SJSA1 (cell line): Measurements from ENCODE around the gene ACAD8. TPM values are rescaled to one million over a fixed set of nuclear protein-coding genes. Genes with fewer than 3 reads are reported as not detected.
A peak's percentile ranks its signal among the peaks of the same experiment; 100 is the strongest.
"Not testable (repeated sequence)": the region's sequence is repeated elsewhere in the genome, so short reads cannot be mapped to it uniquely, and the experiment has no call there.

Experiments
- DNase-seq, 2 experiments: peaks; one replicate each; pipeline ENCODE4 v3.0.0-alpha.2; 2015 to 2020; ENCODE audit warnings: low spot score in 2 of 2, low read depth in 1 of 2
- H3K27ac ChIP-seq: fragments of 250-450 bp; sonication (Bioruptor Pico); 2 replicates; pipeline ENCODE4 v1.5.1; 2020; ENCODE audit warnings: mild to moderate bottlenecking, moderate library complexity
- H3K27me3 ChIP-seq: fragments of 250-450 bp; sonication (Bioruptor Pico); replicated peaks from 2 replicates; pipeline ENCODE4 v1.5.1; 2020; ENCODE audit warnings: mild to moderate bottlenecking, moderate library complexity
- H3K36me3 ChIP-seq: fragments of 250-450 bp; sonication (Bioruptor Pico); 2 replicates; pipeline ENCODE4 v1.5.1; 2020; ENCODE audit warnings: mild to moderate bottlenecking
- H3K4me1 ChIP-seq: fragments of 250-450 bp; sonication (Bioruptor Pico); replicated peaks from 2 replicates; pipeline ENCODE4 v1.6.1; 2021; ENCODE audit warnings: mild to moderate bottlenecking
- H3K4me3 ChIP-seq: fragments of 250-450 bp; sonication (Bioruptor Pico); 2 replicates; pipeline ENCODE4 v1.5.1; 2020; ENCODE audit warnings: mild to moderate bottlenecking
- H3K9me3 ChIP-seq: fragments of 250-450 bp; sonication (Bioruptor Pico); replicated peaks from 2 replicates; pipeline ENCODE4 v1.5.1; 2020; ENCODE audit warnings: mild to moderate bottlenecking
- total RNA-seq: library from RNA; depleted of rRNA; stranded (reverse); fragments of >200 nt; shearing (Covaris generic); gene quantifications from 2 replicates; pipeline ENCODE4 v1.2.3, GENCODE V29; 2014

Gene ACAD8
- total RNA-seq, 1 experiment from 2014 or later, result 7.9 TPM

DNA sequence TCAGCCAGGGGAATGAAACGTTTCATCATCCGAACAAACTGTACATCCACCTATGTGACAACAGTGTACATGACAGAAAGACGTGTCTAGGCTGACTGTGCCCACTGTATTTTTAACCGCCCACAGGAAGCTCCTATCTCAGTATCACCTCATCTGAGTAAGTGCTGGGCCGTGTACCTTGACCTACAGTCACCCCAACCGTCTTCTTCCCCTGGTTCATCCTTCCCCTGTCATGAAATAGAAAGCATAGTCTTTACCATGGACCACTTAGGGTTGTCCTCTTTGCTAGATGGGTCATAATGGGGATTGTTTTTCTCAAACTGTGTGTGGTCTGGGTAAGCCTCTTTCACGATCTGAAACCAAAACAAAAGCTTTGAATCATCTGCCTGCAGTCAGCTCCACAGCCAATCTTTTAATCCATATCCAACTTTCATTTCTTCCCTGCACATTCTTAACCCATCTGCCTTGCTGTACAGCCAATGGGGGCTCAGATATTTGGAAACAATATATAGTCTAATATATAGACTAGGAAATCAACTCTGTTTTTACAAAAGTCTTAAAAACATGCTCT, 4.4 kb upstream of the ACAD8 start:
- peaks cover 13% of the 10 kb centered on the region for H3K36me3 ChIP-seq
- H3K27me3 ChIP-seq, result no peaks in the 10 kb centered on the region
- H3K27ac ChIP-seq, result no peak overlapping the region
- H3K4me1 ChIP-seq, result peaks cover 9% of the 10 kb centered on the region; the same call in 1 of the 2 replicates
- no peak overlapping the region for H3K4me3 ChIP-seq
- no peaks in the 10 kb centered on the region for H3K9me3 ChIP-seq
- DNase-seq, result peak in 1 of 2 experiments; percentile 31

DNA sequence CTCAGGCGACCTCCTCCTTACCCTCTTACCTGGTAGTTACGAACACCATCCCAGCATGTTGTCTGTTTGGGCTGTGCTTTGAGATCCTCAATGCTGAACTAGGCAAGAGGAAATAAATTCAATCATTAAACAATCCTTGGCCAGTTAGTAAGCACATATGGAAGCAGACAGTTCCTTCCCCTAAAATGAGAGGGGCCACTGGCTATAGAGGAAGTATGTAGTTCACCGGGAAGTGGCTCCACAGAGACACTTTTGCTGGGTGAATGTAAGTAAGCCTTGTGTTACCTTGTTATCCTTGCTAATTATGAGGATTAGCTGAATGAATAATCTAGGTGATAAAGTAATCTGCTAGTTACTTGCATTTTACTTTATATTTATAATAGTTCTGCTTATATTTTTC, 3.1 kb upstream of the ACAD8 start:
- H3K4me3 ChIP-seq, result no peak overlapping the region
- H3K27me3 ChIP-seq, result no peaks in the 10 kb centered on the region
- no peak for DNase-seq
- peaks cover 13% of the 10 kb centered on the region for H3K36me3 ChIP-seq
- H3K27ac ChIP-seq, result no peak overlapping the region
- no peaks in the 10 kb centered on the region for H3K9me3 ChIP-seq
- H3K4me1 ChIP-seq, result peaks cover 9% of the 10 kb centered on the region; the same call in 1 of the 2 replicates

DNA sequence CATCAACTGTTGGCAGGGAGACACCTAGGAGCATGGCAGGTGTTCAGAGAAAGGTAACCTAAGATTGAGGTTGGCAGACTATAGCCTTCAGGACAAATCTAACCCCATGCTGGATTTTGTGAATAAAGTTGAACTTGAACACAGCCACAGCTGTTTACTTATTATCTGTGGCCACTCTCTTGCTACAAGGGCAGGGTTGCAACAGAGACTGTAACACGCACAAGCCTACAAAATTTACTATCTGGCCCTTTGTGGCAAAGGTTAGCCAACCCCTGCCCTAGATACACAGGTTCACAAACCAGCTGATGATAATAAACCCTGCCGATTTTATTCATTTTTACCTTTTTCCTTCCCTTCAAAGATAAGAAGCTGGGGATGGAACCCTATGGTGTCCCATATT, 2.7 kb upstream of the ACAD8 start:
- no peak for DNase-seq
- Histone ChIP-seq H3K36me3 (peaks cover 13% of the 10 kb centered on the region), H3K4me3 (no peak overlapping the region), H3K4me1 (peaks cover 9% of the 10 kb centered on the region; the same call in 1 of the 2 replicates), H3K27ac (no peak overlapping the region), H3K9me3 (no peaks in the 10 kb centered on the region), H3K27me3 (no peaks in the 10 kb centered on the region)

DNA sequence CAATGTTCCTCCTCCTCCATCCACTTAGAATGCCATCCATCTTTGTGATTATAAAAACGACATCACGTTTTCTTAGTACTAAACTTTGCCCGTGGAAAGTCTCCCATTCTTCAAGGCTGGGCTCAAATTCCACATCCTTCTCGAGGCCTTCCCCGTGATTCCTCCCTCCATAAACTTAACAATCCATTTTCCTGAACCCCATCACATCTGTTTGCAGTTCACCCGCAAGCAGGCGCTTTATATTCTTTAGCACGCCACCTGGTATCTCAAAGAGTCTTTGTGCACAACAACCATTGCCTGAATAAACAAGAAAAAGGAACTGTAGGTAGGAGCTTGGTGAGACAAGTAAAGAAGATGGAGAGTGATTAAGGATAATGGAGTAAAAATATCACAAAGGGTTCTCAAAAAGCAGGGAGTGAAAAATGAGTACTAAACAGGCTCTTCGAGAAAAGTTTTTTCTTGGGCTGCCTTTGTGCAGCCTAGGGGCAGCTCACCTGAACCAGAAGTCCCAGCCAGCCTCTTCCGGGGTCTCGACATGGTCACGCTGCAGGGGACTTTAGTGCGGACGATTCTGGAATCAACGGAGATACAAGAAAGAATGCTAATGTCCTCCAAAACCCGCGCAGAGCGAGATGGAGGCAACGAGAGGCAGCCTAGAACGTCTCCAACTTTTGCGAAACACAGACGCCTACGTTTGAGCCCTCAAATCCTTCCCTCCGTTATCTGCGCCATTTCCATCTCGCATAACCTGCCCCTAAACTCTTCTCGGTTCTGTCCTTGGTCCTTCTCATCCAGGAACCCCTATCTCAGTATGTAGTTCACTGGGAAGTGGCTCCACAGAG, 801 bp upstream of the ACAD8 start:
- Histone ChIP-seq H3K9me3 (no peaks in the 10 kb centered on the region), H3K27ac (no peak overlapping the region), H3K4me3 (peak overlapping the region; percentile 78), H3K36me3 (peaks cover 13% of the 10 kb centered on the region), H3K4me1 (peaks cover 9% of the 10 kb centered on the region; the same call in 1 of the 2 replicates), H3K27me3 (no peaks in the 10 kb centered on the region)
- DNase-seq, result no peak

DNA sequence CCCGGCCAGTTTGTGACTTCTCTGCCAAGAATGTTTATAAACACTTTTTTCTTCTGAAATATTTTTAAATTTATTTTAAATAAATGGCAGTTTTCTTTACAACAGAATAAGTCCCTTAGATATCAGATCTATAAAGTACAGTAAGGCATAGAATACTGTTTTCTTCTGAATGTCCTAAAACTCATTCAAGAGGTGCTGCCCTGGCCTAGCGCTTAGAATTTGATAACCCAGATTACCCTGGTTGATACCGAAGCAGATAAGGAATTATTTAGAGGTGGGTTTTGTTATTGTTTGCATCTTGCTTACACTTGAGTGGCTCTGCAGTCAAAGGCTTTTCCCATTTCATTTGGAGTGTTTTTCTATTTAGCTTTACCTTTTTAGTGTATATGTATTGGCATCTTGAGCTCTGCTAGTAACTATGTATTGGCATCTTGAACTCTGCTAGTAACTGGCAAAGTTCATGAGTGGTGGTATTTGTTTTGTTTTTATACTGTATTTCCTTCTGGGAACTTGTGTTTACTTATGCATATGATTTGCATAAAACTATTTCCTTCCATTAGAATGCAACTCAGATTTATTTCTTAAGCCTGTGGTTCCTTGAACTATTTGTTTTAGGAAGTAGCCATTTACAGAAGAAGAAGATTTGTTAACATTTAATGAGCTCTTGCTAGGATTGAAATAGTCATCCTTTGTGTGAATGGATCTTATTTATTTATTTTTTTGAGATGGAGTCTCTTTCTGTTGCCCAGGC, 1.2 kb downstream of the ACAD8 start:
- Histone ChIP-seq H3K9me3 (no peaks in the 10 kb centered on the region), H3K27ac (no peak overlapping the region), H3K36me3 (no peaks in the 10 kb centered on the region), H3K4me1 (no peaks in the 10 kb centered on the region; the same call in 1 of the 2 replicates), H3K4me3 (peak overlapping the region; percentile 78), H3K27me3 (no peaks in the 10 kb centered on the region)
- DNase-seq, result no peak

DNA sequence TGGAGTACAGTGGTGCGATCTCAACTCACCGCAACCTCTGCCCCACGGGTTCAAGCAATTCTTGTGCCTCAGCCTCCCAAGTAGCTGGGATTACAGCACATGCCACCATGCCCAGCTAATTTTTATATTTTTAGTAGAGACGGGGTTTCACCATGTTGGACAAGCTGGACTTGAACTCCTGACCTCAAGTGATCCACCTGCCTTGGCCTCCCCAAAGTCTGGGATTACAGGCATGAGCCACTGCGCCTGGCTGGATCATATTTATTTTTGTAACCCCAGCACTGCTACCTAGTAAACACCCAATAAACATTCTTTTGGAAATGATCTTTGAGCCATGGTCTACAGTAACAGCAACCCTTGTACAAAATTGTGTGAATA, 1.8 kb downstream of the ACAD8 start:
- DNase-seq, H3K9me3 ChIP-seq, H3K4me1 ChIP-seq, H3K36me3 ChIP-seq, H3K4me3 ChIP-seq, H3K27me3 ChIP-seq, H3K27ac ChIP-seq: not testable (repeated sequence)

DNA sequence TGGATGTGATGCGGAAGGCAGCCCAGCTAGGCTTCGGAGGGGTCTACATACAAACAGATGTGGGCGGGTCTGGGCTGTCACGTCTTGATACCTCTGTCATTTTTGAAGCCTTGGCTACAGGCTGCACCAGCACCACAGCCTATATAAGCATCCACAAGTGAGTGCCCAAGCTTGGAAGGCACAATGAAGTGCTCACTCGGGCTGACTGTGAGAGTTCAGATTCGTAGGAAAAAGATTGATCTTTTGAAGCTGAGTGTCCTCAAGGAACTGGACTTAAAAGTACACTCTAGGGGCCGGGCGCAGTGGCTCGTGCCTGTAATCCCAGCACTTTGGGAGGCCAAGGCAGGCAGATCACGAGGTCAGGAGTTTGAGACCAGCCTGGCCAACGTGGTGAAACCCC, 3.7 kb downstream of the ACAD8 start:
- Histone ChIP-seq H3K4me3 (no peak overlapping the region), H3K27me3 (no peaks in the 10 kb centered on the region), H3K36me3 (no peaks in the 10 kb centered on the region), H3K27ac (no peak overlapping the region), H3K9me3 (no peaks in the 10 kb centered on the region), H3K4me1 (no peaks in the 10 kb centered on the region; the same call in 1 of the 2 replicates)
- DNase-seq, result no peak

DNA sequence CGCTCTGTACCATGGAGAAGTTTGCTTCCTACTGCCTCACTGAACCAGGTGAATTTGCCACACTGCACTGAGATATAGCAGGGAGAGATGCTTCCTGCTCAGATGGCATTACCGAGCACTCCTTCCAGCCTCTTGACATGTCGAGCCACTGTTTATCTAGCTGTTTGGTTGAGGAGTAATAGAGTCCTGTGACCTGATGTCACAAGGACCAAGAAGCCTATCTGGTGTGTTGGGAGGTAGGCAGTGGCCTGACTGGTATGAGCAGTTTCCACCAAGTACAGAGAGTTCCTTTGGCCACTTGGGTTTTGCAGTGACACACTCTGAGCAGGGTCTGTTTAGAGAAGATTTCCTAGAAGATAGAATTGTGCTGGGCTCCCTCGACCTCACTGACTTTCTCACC, 5.2 kb downstream of the ACAD8 start:
- Histone ChIP-seq H3K9me3 (no peaks in the 10 kb centered on the region), H3K27ac (no peak overlapping the region), H3K4me1 (no peaks in the 10 kb centered on the region; the same call in 1 of the 2 replicates), H3K27me3 (no peaks in the 10 kb centered on the region), H3K36me3 (no peaks in the 10 kb centered on the region), H3K4me3 (no peak overlapping the region)
- no peak for DNase-seq

DNA sequence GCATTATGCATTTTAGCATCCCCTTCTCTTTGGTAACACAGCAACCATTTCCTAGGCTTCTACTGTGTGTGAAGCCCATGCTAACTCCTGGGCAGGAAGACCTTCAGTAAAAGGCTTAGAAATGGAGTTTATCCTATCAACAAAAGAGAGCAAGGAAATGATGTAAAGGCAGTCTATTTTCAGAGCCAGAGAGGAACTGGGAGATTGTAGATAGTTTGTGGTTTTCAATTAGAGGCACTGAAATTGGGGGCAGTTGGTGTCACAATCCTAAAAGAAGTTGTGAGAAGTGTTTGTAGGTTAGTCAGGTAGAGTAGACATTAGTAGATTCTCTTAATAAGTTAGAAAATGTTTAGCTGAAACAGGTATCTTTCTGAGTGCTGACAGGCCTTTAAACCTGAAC, 7.1 kb downstream of the ACAD8 start:
- no peak overlapping the region for H3K27ac ChIP-seq

DNA sequence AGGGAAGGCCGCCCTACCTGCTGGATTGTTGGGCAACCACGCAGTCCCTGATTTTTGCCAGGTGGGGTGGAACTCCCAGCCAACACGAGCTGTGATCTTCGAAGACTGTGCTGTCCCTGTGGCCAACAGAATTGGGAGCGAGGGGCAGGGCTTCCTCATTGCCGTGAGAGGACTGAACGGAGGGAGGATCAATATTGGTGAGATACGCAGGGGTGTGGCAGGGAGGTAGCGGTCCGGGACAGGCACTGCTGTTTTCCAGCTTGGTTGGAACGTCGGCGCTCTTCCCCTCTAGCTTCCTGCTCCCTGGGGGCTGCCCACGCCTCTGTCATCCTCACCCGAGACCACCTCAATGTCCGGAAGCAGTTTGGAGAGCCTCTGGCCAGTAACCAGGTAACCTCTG, 7.6 kb downstream of the ACAD8 start:
- H3K9me3 ChIP-seq, result no peaks in the 10 kb centered on the region
- no peak for DNase-seq
- H3K27ac ChIP-seq, result no peak overlapping the region
- H3K4me3 ChIP-seq, result no peak overlapping the region
- H3K36me3 ChIP-seq, result no peaks in the 10 kb centered on the region
- H3K27me3 ChIP-seq, result no peaks in the 10 kb centered on the region
- peaks cover 3% of the 10 kb centered on the region for H3K4me1 ChIP-seq

More for the DNA sequence above, 7.1 kb downstream of the ACAD8 start:
- Histone ChIP-seq H3K9me3 (no peaks in the 10 kb centered on the region), H3K4me3 (no peak overlapping the region), H3K4me1 (no peaks in the 10 kb centered on the region), H3K27me3 (no peaks in the 10 kb centered on the region), H3K36me3 (no peaks in the 10 kb centered on the region)
- DNase-seq, result no peak

DNA sequence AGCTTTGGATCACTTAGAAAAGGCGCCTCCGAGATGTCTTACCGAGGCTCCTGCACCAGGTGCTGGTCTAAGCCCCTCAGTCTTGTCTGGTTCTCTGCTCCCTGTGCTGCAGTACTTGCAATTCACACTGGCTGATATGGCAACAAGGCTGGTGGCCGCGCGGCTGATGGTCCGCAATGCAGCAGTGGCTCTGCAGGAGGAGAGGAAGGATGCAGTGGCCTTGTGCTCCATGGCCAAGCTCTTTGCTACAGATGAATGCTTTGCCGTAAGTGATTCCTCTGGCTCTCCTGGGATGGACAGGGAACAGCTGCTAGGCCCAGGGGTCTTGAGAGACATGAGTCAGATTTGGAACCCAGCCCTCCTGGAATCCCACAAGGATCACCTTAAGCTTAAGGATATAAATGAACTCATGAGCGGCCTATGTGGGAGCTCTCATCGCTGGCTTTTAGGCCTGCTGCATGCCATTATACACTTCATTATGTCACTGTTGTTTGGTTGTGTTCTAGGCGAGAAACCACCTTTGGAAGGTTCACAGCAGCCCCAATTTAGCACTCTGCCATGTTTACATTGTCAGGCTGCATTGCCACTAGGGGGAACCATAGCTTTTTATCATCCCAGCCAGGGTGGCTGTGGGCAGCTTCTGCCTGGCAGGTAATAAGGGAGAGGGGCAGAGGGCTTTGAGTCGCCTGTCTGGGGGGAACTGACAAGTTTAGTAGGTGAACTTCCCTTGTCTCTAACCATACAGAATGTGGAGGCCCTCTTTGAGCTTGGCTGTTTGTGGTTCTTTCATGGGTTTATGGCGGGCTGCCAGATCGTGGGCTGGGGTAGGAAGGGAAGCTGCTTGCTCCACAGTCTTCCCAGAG, 8.5 kb downstream of the ACAD8 start:
- no peak for DNase-seq
- Histone ChIP-seq H3K27ac (no peak overlapping the region), H3K4me3 (no peak overlapping the region), H3K9me3 (no peaks in the 10 kb centered on the region), H3K27me3 (no peaks in the 10 kb centered on the region), H3K36me3 (no peaks in the 10 kb centered on the region), H3K4me1 (peaks cover 11% of the 10 kb centered on the region)

DNA sequence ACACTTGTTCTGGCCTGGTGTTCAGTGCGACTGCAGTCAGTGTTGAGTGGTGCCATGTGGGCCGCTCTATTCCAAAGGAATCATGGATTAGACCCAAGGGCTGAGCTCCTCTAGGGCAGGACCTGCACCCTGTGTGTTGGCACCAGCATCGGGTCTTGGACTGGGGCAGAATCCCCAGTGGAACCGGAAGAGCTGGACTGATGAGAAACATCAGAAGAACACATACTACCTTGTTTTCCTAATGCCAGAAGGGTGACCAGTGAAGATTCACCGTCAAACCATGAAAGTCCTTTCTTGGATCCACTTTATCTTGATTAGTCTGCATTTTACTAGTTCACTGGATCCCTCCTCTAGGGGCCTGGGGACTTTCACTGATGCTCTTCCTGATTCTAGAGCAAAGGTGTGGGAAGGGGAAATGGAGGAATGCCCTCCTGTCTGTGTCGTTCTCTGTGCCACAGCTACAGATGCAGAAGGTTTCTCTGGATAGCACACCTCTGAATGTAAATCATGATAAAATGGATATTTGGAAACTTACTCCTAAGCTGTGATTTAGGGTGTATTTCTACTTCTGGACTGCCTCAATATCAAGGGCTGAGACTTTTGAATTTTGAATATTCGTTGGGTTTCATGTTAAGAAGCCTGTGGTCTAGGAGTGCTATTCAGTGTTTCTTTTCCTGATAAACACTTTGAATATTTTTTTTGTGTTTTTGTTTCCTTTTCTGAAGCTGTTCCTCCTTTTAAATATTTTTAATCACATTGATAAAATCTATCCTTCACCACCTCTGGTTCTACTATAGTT, 11.8 kb downstream of the ACAD8 start:
- H3K4me1 ChIP-seq, result peaks cover 18% of the 10 kb centered on the region
- no peaks in the 10 kb centered on the region for H3K36me3 ChIP-seq
- H3K4me3 ChIP-seq, result no peak overlapping the region
- no peak for DNase-seq
- no peaks in the 10 kb centered on the region for H3K27me3 ChIP-seq
- no peaks in the 10 kb centered on the region for H3K9me3 ChIP-seq
- no peak overlapping the region for H3K27ac ChIP-seq

DNA sequence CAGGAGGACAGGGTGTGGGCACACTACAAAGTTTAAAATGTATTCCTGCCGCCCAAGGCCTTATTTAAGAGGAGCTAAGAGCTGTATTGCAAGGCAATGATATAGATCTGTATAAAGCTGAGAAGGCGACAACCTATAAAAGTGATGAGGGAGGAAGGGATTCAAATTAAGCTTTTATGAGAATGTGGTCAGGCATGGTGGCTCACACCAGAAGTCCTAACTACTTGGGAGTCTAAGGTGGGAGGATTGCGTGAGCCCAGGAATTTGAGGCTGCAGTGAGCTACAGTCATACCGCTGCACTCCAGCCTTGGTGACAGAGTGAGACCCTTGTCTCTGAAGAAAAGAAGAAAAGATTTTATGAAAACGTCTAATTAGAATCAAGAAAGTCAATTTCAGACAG, 13.1 kb downstream of the ACAD8 start:
- H3K36me3 ChIP-seq, result no peaks in the 10 kb centered on the region
- H3K27ac ChIP-seq, result peak overlapping the region; percentile 72

More for the DNA sequence above, 13.1 kb downstream of the ACAD8 start:
- no peaks in the 10 kb centered on the region for H3K27me3 ChIP-seq
- no peaks in the 10 kb centered on the region for H3K9me3 ChIP-seq
- no peak for DNase-seq
- peaks cover 18% of the 10 kb centered on the region for H3K4me1 ChIP-seq
- H3K4me3 ChIP-seq, result no peak overlapping the region
